Adrenal gland (tissue), 12 donors: ENCODE results near the gene SEC16A. TPM values are rescaled to one million over a fixed set of nuclear protein-coding genes. Genes with fewer than 3 reads are reported as not detected.

ENCODE experiments used
- DNase-seq, 7 donors: peaks; one replicate each; pipeline ENCODE4 v3.0.0-alpha.2; 2019 to 2020
- H3K27ac ChIP-seq, 5 donors: fragments of 200-600 bp; sonication (generic) in 4 of 5; 1 replicate in 3 of 5; 2 replicates in 2 of 5; pipeline versions ENCODE4 v1.5.1 to v1.8.0; 2016 to 2020; ENCODE audit warnings: mild to moderate bottlenecking in 1 of 5
- H3K27me3 ChIP-seq: fragments of 200-600 bp; 2 replicates; pipeline ENCODE4 v1.8.0; 2021
- H3K36me3 ChIP-seq, 2 donors: fragments of 200-600 bp; replicated peaks in 1 of 2; 1 replicate in 1 of 2; 2 replicates in 1 of 2; pipeline versions ENCODE4 v1.5.1 to v1.8.0; 2018 to 2022
- H3K4me1 ChIP-seq, 2 donors: fragments of 200-600 bp; replicated peaks in 1 of 2; 1 replicate in 1 of 2; 2 replicates in 1 of 2; pipeline versions ENCODE4 v1.5.1 to v1.8.0; 2018 to 2021
- H3K4me3 ChIP-seq, 4 donors: fragments of 200-600 bp; sonication (generic) in 3 of 4; one replicate each; pipeline ENCODE4 v1.5.1; 2016 to 2018
- H3K9me3 ChIP-seq, 3 donors: fragments of 200-600 bp; sonication (generic) in 1 of 3; replicated peaks in 1 of 3; 1 replicate in 2 of 3; 2 replicates in 1 of 3; pipeline versions ENCODE4 v1.5.1 to v1.8.0; 2016 to 2021
- POLR2A ChIP-seq, 2 donors: fragments of 450-650 bp; IDR thresholded peaks; one replicate each; pipeline ENCODE4 v1.6.1; 2017; ENCODE audit warnings: antibody characterized with exemption in 2 of 2, mild to moderate bottlenecking in 2 of 2, moderate library complexity in 1 of 2
- WGBS, 4 donors: extraction: QIAGEN DNeasy Blood & Tissue Kit in 2 of 4; methylation state at CpG; one replicate each; pipeline versions ENCODE4 v1.1.5 to v1.1.7; 2013 to 2017; 5-methylcytosine and 5-hydroxymethylcytosine counted together
- intact Hi-C, 2 donors: fragments of 100-400 bp; cut with DNase I; formaldehyde crosslinking; loops; one replicate each; pipeline versions ENCODE4 v1.14.1 to v1.15.0; 2022 to 2023
- polyA plus RNA-seq, 3 donors: library from polyadenylated mRNA; stranded (reverse); fragments of 200-250 nt in 2 of 3; fragments of 350-450 nt in 1 of 3; fragmentation: Illumina TruSeq in 1 of 3; extraction: RNeasy Lipid Tissue Mini Kit (QIAGEN cat#74804) in 1 of 3; gene quantifications; one replicate each; pipeline ENCODE4 v1.2.3, GENCODE V29; 2013 to 2014
- total RNA-seq, 9 donors: library from RNA; depleted of rRNA in 4 of 9; stranded (reverse); fragments of >200 nt in 4 of 9; fragments of 120-200 nt in 1 of 9; fragmentation: NEBNext Ultra II Directional in 1 of 9; extraction: Animal tissue kit (Norgen Biotek cat#: 25700) in 1 of 9; gene quantifications; one replicate each; pipeline versions ENCODE4 v1.1.0 to v1.2.4, GENCODE V29; 2013 to 2023
- TF ChIP-seq, protein P1 (sequence below), 6 experiments: fragments of 450-650 bp in 4 of 6; fragments of 200-600 bp in 2 of 6; sonication (generic) in 1 of 6; IDR thresholded peaks; 1 replicate in 5 of 6; 2 replicates in 1 of 6; pipeline versions ENCODE4 v1.5.1 to v1.8.0; 2016 to 2021; ENCODE audit warnings: antibody characterized with exemption in 6 of 6, mild to moderate bottlenecking in 2 of 6, moderate library complexity in 1 of 6
- donor health status: healthy with polysubstance abuse.
- donor health status: Bipolar disorder and iron deficiency.
- donor health status: DM: yes; HTN: yes; CAD: no.
- donor health status: DM: no; HTN: no; CAD: no.
- donor health status: DM: no; HTN: no; CAD: no.
- donor health status: DM: yes; HTN: yes; CAD: no.

Gene SEC16A
- total and polyA plus RNA-seq, 12 donors: 18.8 to 107 (median 56.5) TPM

DNA sequence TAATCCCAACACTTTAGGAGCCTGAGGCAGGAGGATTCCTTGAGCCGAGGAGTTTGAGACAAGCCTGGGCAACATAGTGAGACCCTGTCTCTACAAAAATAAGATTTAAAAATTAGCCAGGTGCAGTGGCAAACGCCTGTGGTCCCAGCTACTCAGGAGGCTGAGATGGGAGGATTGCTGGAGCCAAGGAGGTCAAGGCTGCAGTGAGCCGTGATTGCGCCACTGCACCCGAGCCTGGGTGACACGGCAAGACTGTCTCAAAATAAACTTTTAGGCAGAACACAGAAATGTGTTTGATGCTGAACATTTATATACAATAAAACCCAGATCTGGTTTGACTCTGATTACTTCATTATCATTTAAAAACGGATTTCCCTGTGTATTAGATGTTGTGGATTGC lies 77.4 kb downstream of the SEC16A start:
- intact Hi-C loops: no loop called here
- 54 to 63% (median 59%) methylated on average over 7 of the region's 7 CpGs for WGBS, 4 donors
- Histone ChIP-seq H3K36me3 (peaks cover 0 to 40% of the 10 kb centered on the region in 2 donors), H3K27me3 (no peaks in the 10 kb centered on the region), H3K4me1 (peaks cover 9 to 12% of the 10 kb centered on the region in 2 donors), H3K4me3 (no peak overlapping the region), H3K9me3 (no peaks in the 10 kb centered on the region), H3K27ac (no peak overlapping the region)
- DNase-seq: peak in 3 of 7 donors; percentile 47 to 67 (median 61)
- TF ChIP-seq, protein P1, sequence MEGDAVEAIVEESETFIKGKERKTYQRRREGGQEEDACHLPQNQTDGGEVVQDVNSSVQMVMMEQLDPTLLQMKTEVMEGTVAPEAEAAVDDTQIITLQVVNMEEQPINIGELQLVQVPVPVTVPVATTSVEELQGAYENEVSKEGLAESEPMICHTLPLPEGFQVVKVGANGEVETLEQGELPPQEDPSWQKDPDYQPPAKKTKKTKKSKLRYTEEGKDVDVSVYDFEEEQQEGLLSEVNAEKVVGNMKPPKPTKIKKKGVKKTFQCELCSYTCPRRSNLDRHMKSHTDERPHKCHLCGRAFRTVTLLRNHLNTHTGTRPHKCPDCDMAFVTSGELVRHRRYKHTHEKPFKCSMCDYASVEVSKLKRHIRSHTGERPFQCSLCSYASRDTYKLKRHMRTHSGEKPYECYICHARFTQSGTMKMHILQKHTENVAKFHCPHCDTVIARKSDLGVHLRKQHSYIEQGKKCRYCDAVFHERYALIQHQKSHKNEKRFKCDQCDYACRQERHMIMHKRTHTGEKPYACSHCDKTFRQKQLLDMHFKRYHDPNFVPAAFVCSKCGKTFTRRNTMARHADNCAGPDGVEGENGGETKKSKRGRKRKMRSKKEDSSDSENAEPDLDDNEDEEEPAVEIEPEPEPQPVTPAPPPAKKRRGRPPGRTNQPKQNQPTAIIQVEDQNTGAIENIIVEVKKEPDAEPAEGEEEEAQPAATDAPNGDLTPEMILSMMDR (IDR thresholded peaks at IDR 0.05): no peak
- TF ChIP-seq POLR2A (IDR thresholded peaks at IDR 0.05): no peak

DNA sequence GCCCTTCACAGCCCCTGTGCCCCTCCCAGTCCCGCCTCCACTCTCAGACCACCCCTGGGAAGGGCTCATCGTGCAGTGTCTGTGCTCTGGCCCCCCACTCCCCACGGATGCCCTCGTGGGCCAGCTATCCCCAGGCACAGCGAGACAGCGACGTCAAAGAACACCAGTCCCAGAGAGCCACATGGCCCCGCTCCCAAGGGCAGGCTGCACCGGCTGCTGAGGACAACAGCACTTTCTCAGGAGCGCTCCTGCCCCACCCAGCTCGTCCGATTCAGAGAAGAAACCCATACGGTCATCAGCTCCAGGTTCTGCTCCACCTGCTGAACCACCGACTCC lies 78.1 kb downstream of the SEC16A start:
- no peaks in the 10 kb centered on the region for H3K9me3 ChIP-seq
- peaks cover 7 to 13% of the 10 kb centered on the region in 2 donors for H3K4me1 ChIP-seq
- TF ChIP-seq, protein P1 (IDR thresholded peaks at IDR 0.05): no peak
- intact Hi-C loops: loop anchor here (5.0 kb wide), 1 partner anchor 67 kb away; no protein-coding TSS in a partner anchor
- H3K27me3 ChIP-seq: no peaks in the 10 kb centered on the region
- H3K36me3 ChIP-seq: peaks cover 0 to 40% of the 10 kb centered on the region in 2 donors
- no peak overlapping the region for H3K4me3 ChIP-seq
- H3K27ac ChIP-seq: no peak overlapping the region
- DNase-seq: no peak
- WGBS, 4 donors: 78 to 92% (median 84%) methylated on average over 7 to 14 of the region's 14 CpGs

DNA sequence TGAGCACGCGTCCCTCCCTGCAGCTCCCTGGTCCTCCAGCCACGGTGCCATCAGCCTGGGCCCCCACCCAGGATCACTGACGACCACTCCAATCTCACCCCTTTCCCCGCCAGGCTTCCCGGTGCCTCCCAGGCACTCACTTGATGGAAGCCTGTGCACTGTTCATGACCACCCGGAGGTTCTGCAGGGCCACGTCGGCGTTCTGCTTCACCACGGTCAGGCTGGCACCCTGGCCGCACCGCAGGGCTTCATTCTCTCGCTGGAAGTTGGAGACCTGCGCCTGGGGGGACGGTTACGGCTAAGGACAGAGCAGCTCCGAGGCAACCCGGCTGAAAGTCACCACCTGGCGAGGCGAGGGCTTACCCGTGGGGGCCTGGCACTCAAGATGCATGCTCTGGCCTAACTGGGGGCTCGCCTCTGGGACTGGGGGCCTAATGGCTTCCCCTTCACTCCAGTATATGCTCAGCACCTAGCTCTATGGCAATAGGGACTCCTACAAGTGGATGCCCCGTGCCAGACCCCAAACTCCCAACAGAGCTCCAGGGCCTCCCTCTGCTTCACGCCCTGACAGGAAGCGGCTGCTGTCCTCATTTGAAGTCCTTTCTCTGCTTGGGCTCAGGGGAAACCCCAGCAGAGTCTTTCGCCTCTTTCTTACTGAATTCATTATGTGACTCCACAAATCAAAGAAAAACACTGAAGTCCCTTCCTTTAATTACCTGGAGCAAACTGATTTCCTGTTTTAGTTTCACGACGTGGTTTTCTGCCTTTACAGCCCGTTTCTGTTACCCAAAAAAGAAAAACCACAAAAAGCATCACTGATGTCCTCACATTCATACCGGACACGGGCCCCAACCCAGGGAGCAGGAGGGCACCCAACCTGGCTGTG lies 78.7 kb downstream of the SEC16A start:
- H3K27ac ChIP-seq: no peak overlapping the region
- H3K27me3 ChIP-seq: no peaks in the 10 kb centered on the region
- no peak overlapping the region for H3K4me3 ChIP-seq
- intact Hi-C loops: loop anchor here (5.0 kb wide), 1 partner anchor 67 kb away; no protein-coding TSS in a partner anchor
- H3K9me3 ChIP-seq: no peaks in the 10 kb centered on the region
- H3K36me3 ChIP-seq: peaks cover 0 to 40% of the 10 kb centered on the region in 2 donors
- no peak for DNase-seq
- TF ChIP-seq, protein P1 (IDR thresholded peaks at IDR 0.05): no peak
- TF ChIP-seq POLR2A (IDR thresholded peaks at IDR 0.05): no peak
- 85 to 92% (median 87%) methylated on average over 12 to 32 of the region's 32 CpGs for WGBS, 4 donors
- H3K4me1 ChIP-seq: peaks cover 3 to 10% of the 10 kb centered on the region in 2 donors

DNA sequence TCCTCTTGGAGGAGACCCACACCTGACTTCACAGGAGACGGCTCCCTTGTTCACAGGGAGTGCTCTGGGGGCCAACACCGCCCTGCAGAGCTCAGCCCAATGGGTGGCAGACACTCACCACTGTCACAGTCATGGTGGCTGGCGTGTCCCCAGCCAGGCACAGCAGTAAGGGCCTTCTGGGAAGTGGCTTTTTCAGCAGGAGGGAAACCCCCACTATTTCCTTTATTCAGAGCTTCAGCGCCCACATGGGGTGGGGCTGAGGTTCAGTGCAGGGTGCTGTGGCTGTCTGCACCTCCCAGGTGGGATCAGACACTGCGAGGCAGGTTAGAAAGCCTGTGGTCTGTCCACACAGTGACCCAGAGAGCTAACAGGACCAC lies 79.3 kb downstream of the SEC16A start:
- 60 to 96% (median 90%) methylated on average over 1 to 5 of the region's 5 CpGs for WGBS, 4 donors
- Histone ChIP-seq H3K27ac (no peak overlapping the region), H3K9me3 (no peaks in the 10 kb centered on the region), H3K4me3 (no peak overlapping the region), H3K36me3 (peaks cover 0 to 40% of the 10 kb centered on the region in 2 donors), H3K4me1 (peaks cover 9 to 15% of the 10 kb centered on the region in 2 donors), H3K27me3 (no peaks in the 10 kb centered on the region)
- DNase-seq: no peak
- intact Hi-C loops: loop anchor here (5.0 kb wide), 1 partner anchor 66 kb away; no protein-coding TSS in a partner anchor
- TF ChIP-seq, protein P1 (IDR thresholded peaks at IDR 0.05): no peak
- no peak for TF ChIP-seq POLR2A (IDR thresholded peaks at IDR 0.05)
